Activated T-helper 17 cell treated with anti-CD3 and anti-CD28 coated beads, Interleukin-2, amount 50 U/mL, for 72 hours (primary cell): ENCODE measurements around the gene CD300A. TPM values are rescaled to one million over a fixed set of nuclear protein-coding genes. Genes with fewer than 3 reads are reported as not detected.
"Not testable (repeated sequence)": the region's sequence is repeated elsewhere in the genome, so short reads cannot be mapped to it uniquely, and the experiment has no call there.

Experiments
- ATAC-seq: fragments of 150-1000 bp; cut with Tn5 transposase; replicated peaks from 2 replicates; pipeline ENCODE4 v1.10.0; 2021; ENCODE audit warnings: mild to moderate bottlenecking, moderate library complexity
- H3K27ac Mint-ChIP-seq: one replicate; pipeline ENCODE4 v1.8.0; 2022; ENCODE audit warnings: mixed read lengths
- H3K27me3 Mint-ChIP-seq: one replicate; pipeline ENCODE4 v1.8.0; 2022; ENCODE audit warnings: mixed read lengths
- H3K36me3 Mint-ChIP-seq: one replicate; pipeline ENCODE4 v1.8.0; 2022; ENCODE audit warnings: low read depth, mild to moderate bottlenecking, mixed read lengths
- H3K4me1 Mint-ChIP-seq: one replicate; pipeline ENCODE4 v1.8.0; 2022; ENCODE audit warnings: mixed read lengths
- H3K4me3 Mint-ChIP-seq: one replicate; pipeline ENCODE4 v1.8.0; 2022; ENCODE audit warnings: mild to moderate bottlenecking, mixed read lengths
- H3K9me3 Mint-ChIP-seq: one replicate; pipeline ENCODE4 v1.8.0; 2022; ENCODE audit warnings: mixed read lengths
- total RNA-seq, 2 donors: library from RNA; stranded (reverse); gene quantifications; one replicate each; pipeline ENCODE4 v1.2.3, GENCODE V29; 2022

The CD300A gene
- total RNA-seq, 2 donors from 2014 or later = 3.0 to 29.1 TPM

GRCh38 chr17:74502861-74503260 lies 36.4 kb downstream of the CD300A start:
- Mint-ChIP-seq H3K9me3 (no peaks in the 10 kb centered on the region), H3K4me3 (no peak overlapping the region), H3K27ac (no peak overlapping the region), H3K4me1 (no peaks in the 10 kb centered on the region), H3K27me3 (peaks cover 6% of the 10 kb centered on the region), H3K36me3 (no peaks in the 10 kb centered on the region)
- no peak for ATAC-seq

- H3K27ac Mint-ChIP-seq, H3K9me3 Mint-ChIP-seq, H3K4me3 Mint-ChIP-seq, H3K36me3 Mint-ChIP-seq, ATAC-seq, H3K27me3 Mint-ChIP-seq, H3K4me1 Mint-ChIP-seq: not testable (repeated sequence)
These were observed 37.5 kb downstream of the CD300A start for GRCh38 chr17:74503949-74504348.

- Mint-ChIP-seq H3K27ac (no peak overlapping the region), H3K27me3 (peaks cover 8% of the 10 kb centered on the region), H3K36me3 (peaks cover 6% of the 10 kb centered on the region), H3K4me3 (no peak overlapping the region), H3K9me3 (no peaks in the 10 kb centered on the region), H3K4me1 (peaks cover 9% of the 10 kb centered on the region)
- no peak for ATAC-seq
These were observed 41.7 kb downstream of the CD300A start for GRCh38 chr17:74508156-74508555.

- Mint-ChIP-seq H3K4me3 (peak overlapping the region; percentile 63), H3K27ac (peak overlapping the region; percentile 95)
These were observed 45.6 kb downstream of the CD300A start for GRCh38 chr17:74512036-74512435.

GRCh38 chr17:74512624-74513091 lies 46.2 kb downstream of the CD300A start:
- Mint-ChIP-seq H3K36me3 (peaks cover 19% of the 10 kb centered on the region), H3K9me3 (peaks cover 10% of the 10 kb centered on the region), H3K27ac (peak overlapping the region; percentile 95), H3K4me3 (peak overlapping the region; percentile 63), H3K27me3 (peaks cover 21% of the 10 kb centered on the region), H3K4me1 (peaks cover 21% of the 10 kb centered on the region)
- ATAC-seq = peak; percentile 91

More at GRCh38 chr17:74512036-74512435, 45.6 kb downstream of the CD300A start:
- ATAC-seq = no peak
- peaks cover 20% of the 10 kb centered on the region for H3K27me3 Mint-ChIP-seq
- H3K36me3 Mint-ChIP-seq = peaks cover 19% of the 10 kb centered on the region
- H3K9me3 Mint-ChIP-seq = peaks cover 10% of the 10 kb centered on the region
- H3K4me1 Mint-ChIP-seq = peaks cover 21% of the 10 kb centered on the region

GRCh38 chr17:74513987-74514631 lies 47.7 kb downstream of the CD300A start:
- peak; percentile 22 for ATAC-seq
- Mint-ChIP-seq H3K27ac (peak overlapping the region; percentile 99), H3K27me3 (peaks cover 25% of the 10 kb centered on the region), H3K4me3 (peak overlapping the region; percentile 74), H3K9me3 (peaks cover 10% of the 10 kb centered on the region), H3K36me3 (peaks cover 19% of the 10 kb centered on the region), H3K4me1 (peaks cover 21% of the 10 kb centered on the region)

GRCh38 chr17:74514632-74515334 lies 48.3 kb downstream of the CD300A start:
- Mint-ChIP-seq H3K4me1 (peaks cover 21% of the 10 kb centered on the region), H3K27me3 (peaks cover 26% of the 10 kb centered on the region), H3K27ac (peak overlapping the region; percentile 99), H3K4me3 (peak overlapping the region; percentile 74), H3K36me3 (peaks cover 19% of the 10 kb centered on the region), H3K9me3 (peaks cover 10% of the 10 kb centered on the region)
- peak; percentile 21 for ATAC-seq

- H3K36me3 Mint-ChIP-seq = peaks cover 19% of the 10 kb centered on the region
- no peak overlapping the region for H3K4me3 Mint-ChIP-seq
- no peak overlapping the region for H3K27ac Mint-ChIP-seq
- peaks cover 21% of the 10 kb centered on the region for H3K4me1 Mint-ChIP-seq
- no peak for ATAC-seq
- peaks cover 28% of the 10 kb centered on the region for H3K27me3 Mint-ChIP-seq
- H3K9me3 Mint-ChIP-seq = peaks cover 10% of the 10 kb centered on the region
These were observed 49.5 kb downstream of the CD300A start for GRCh38 chr17:74515941-74516340.

- H3K27me3 Mint-ChIP-seq = peaks cover 25% of the 10 kb centered on the region
- no peak overlapping the region for H3K27ac Mint-ChIP-seq
- no peak for ATAC-seq
- H3K36me3 Mint-ChIP-seq = peaks cover 19% of the 10 kb centered on the region
- H3K4me1 Mint-ChIP-seq = peaks cover 21% of the 10 kb centered on the region
- H3K9me3 Mint-ChIP-seq = peaks cover 10% of the 10 kb centered on the region
- H3K4me3 Mint-ChIP-seq = no peak overlapping the region
These were observed 50.3 kb downstream of the CD300A start for GRCh38 chr17:74516561-74517328.

GRCh38 chr17:74518413-74518981 lies 52.1 kb downstream of the CD300A start:
- Mint-ChIP-seq H3K9me3 (peaks cover 10% of the 10 kb centered on the region), H3K4me1 (peaks cover 12% of the 10 kb centered on the region)

GRCh38 chr17:74520016-74520434 lies 53.6 kb downstream of the CD300A start:
- Mint-ChIP-seq H3K4me3 (no peak overlapping the region), H3K27me3 (peaks cover 27% of the 10 kb centered on the region), H3K9me3 (no peaks in the 10 kb centered on the region), H3K4me1 (no peaks in the 10 kb centered on the region), H3K27ac (no peak overlapping the region), H3K36me3 (no peaks in the 10 kb centered on the region)
- peak; percentile 84 for ATAC-seq

More at GRCh38 chr17:74518413-74518981, 52.1 kb downstream of the CD300A start:
- Mint-ChIP-seq H3K27me3 (peaks cover 31% of the 10 kb centered on the region), H3K36me3 (peaks cover 13% of the 10 kb centered on the region)
- not testable (repeated sequence) for ATAC-seq, H3K4me3 Mint-ChIP-seq, H3K27ac Mint-ChIP-seq

GRCh38 chr17:74520790-74521480 lies 54.5 kb downstream of the CD300A start:
- H3K9me3 Mint-ChIP-seq = no peaks in the 10 kb centered on the region
- no peaks in the 10 kb centered on the region for H3K36me3 Mint-ChIP-seq
- no peaks in the 10 kb centered on the region for H3K4me1 Mint-ChIP-seq
- no peak for ATAC-seq
- peaks cover 33% of the 10 kb centered on the region for H3K27me3 Mint-ChIP-seq
- H3K4me3 Mint-ChIP-seq = no peak overlapping the region
- H3K27ac Mint-ChIP-seq = no peak overlapping the region

GRCh38 chr17:74521701-74522201 lies 55.3 kb downstream of the CD300A start:
- Mint-ChIP-seq H3K27me3 (peaks cover 36% of the 10 kb centered on the region), H3K27ac (no peak overlapping the region), H3K4me3 (no peak overlapping the region), H3K36me3 (no peaks in the 10 kb centered on the region), H3K4me1 (no peaks in the 10 kb centered on the region), H3K9me3 (no peaks in the 10 kb centered on the region)
- ATAC-seq = no peak
